K562 (cell line): ENCODE measurements around the gene RCL1. TPM values are rescaled to one million over a fixed set of nuclear protein-coding genes. Genes with fewer than 3 reads are reported as not detected.

Experiments
- CEBPG ChIP-seq, 3 experiments: fragments of 200-800 bp in 1 of 3; sonication (Bioruptor generic) in 1 of 3; sonication (generic) in 1 of 3; formaldehyde crosslinking in 1 of 3; IDR thresholded peaks in 2 of 3; conservative IDR thresholded peaks in 1 of 3; 2 replicates each; pipeline versions ENCODE4 v1.6.1 to v1.8.0; 2016 to 2022; ENCODE audit warnings: missing compliant biosample characterization in 2 of 3, missing genetic modification characterization in 2 of 3, mild to moderate bottlenecking in 1 of 3, missing genetic modification reagents in 1 of 3
- DPF2 ChIP-seq: fragments of 450-650 bp; IDR thresholded peaks from 2 replicates; pipeline ENCODE4 v1.6.1; 2016
- JUN ChIP-seq, 2 experiments: sonication (generic) in 1 of 2; formaldehyde crosslinking in 1 of 2; IDR thresholded peaks; 2 replicates each; pipeline versions ENCODE4 v1.6.1 to v1.8.0; 2012 to 2022; ENCODE audit warnings: borderline replicate concordance in 2 of 2, mild to moderate bottlenecking in 2 of 2, improper control_type of control experiment in 1 of 2, low read depth in 1 of 2, low read length in 1 of 2, missing genetic modification reagents in 1 of 2
- NR2C2 ChIP-seq, 2 experiments: fragments of 200-800 bp in 1 of 2; sonication (Bioruptor generic) in 1 of 2; sonication (generic) in 1 of 2; formaldehyde crosslinking in 1 of 2; IDR thresholded peaks; 2 replicates each; pipeline versions ENCODE4 v1.6.1 to v1.8.0; 2016 to 2022; ENCODE audit warnings: mild to moderate bottlenecking in 1 of 2, missing compliant biosample characterization in 1 of 2, missing genetic modification characterization in 1 of 2, missing genetic modification reagents in 1 of 2
- SRSF1 ChIP-seq: fragments of 200-400 bp; formaldehyde crosslinking; IDR thresholded peaks from 2 replicates; pipeline ENCODE4 v1.6.1; 2017; ENCODE audit warnings: mild to moderate bottlenecking, low read depth, low read length, moderate library complexity
- TCF3 ChIP-seq: sonication (generic); formaldehyde crosslinking; IDR thresholded peaks from 2 replicates; pipeline ENCODE4 v1.4.0; 2020; ENCODE audit warnings: mild to moderate bottlenecking, missing genetic modification reagents
- ZSCAN32 ChIP-seq: fragments of 450-650 bp; formaldehyde crosslinking; IDR thresholded peaks from 2 replicates; pipeline ENCODE4 v1.4.0; 2020; ENCODE audit warnings: mild to moderate bottlenecking, moderate library complexity
- polyA plus RNA-seq, 8 experiments: library from polyadenylated mRNA; depleted of rRNA in 4 of 8; stranded (reverse) in 5 of 8; unstranded in 3 of 8; fragments of >200 nt; fragmentation: Nextera tagmentation in 2 of 8; fragmentation: Illumina TruSeq in 1 of 8; extraction: Ambion mirVana in 2 of 8; extraction: Trizol in 1 of 8; gene quantifications; 2 replicates each; pipeline versions ENCODE4 v1.2.1 to v1.2.3, GENCODE V29; 2011 to 2014; ENCODE audit warnings: inconsistent platforms in 1 of 8, missing spikeins in 1 of 8
- total RNA-seq, 7 experiments: library from RNA; depleted of rRNA in 6 of 7; stranded (reverse); fragments of >200 nt in 6 of 7; fragmentation: Illumina TruSeq in 2 of 7; extraction: Trizol in 2 of 7; gene quantifications; 2 replicates each; pipeline versions ENCODE4 v1.2.1 to v1.2.3, GENCODE V29; 2011 to 2021; ENCODE audit warnings: low replicate concordance in 1 of 7
- TF ChIP-seq, protein P1 (sequence below), 2 experiments: fragments of 450-650 bp in 1 of 2; sonication (generic) in 1 of 2; formaldehyde crosslinking in 1 of 2; IDR thresholded peaks in 1 of 2; conservative IDR thresholded peaks in 1 of 2; 2 replicates each; pipeline versions ENCODE4 v1.6.1 to v1.8.1; 2016 to 2023; ENCODE audit warnings: mild to moderate bottlenecking in 2 of 2, moderate library complexity in 2 of 2, inconsistent platforms in 1 of 2, missing genetic modification reagents in 1 of 2

The RCL1 gene
- total and polyA plus RNA-seq, 9 of the 15 experiments (the other 6 are each of a cell fraction or from before 2014, with no cell fraction given) = 24.0 to 67.7 (median 38.6) TPM

DNA sequence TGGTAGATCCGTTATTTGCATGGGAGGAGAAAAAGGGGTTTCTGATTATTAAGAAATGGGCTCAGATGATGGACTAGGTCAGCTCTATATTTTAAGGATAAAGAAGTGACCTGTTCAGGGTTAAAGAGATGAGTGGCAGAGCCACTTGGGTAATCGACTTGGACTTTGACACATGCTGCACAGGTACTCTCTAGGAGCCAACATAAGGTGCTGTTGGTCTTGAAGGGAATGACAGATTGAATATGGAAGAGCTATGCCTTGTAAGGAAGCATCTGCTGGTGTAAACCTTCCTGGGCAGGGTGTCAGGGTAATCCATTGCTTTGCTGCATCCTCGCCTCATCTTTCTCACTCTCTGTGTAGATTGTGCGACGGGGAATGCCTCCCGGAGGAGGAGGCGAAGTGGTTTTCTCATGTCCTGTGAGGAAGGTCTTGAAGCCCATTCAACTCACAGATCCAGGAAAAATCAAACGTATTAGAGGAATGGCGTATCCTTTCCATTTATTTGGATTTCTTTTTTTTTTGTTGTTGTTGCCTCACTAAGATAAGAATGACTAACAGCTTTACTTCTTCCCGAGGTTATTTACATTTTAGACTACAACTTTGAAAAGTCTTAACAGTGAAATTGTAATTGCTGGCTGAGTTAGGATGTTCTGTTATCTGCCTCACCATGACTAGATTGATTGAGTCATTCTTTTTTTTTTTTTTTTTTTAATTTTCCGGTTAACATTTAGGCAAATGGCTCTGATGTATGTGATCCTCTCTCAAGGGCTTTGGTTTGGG lies 41.2 kb downstream of the RCL1 start (continued):
- TF ChIP-seq TCF3 (peak; percentile 13; the same call in 1 of the 2 replicates), SRSF1 (no peak), JUN (IDR thresholded peaks at IDR 0.05; ENCODE audit: borderline replicate concordance, low read depth, low read length) (0 out of 2 replicates have a peak, but pooled peaks have one; percentile 35), JUN (CRISPR knock-in tag; IDR thresholded peaks at IDR 0.05; ENCODE audit: borderline replicate concordance) (no peak), ZSCAN32 (CRISPR knock-in tag) (no peak), CEBPG (CRISPR knock-in tag; IDR thresholded peaks at IDR 0.05) (no peak), CEBPG (tag; conservative IDR thresholded peaks at IDR 0.05 in 1 of 2, IDR thresholded peaks at IDR 0.05 in 1 of 2) (peak in 1 of 2 experiments; percentile 53; a peak in 2 of 4 replicates), DPF2 (peak; percentile 40; the same call in 1 of the 2 replicates), NR2C2 (CRISPR knock-in tag; IDR thresholded peaks at IDR 0.05) (no peak), NR2C2 (tag; IDR thresholded peaks at IDR 0.05) (no peak)
- TF ChIP-seq, protein P1, sequence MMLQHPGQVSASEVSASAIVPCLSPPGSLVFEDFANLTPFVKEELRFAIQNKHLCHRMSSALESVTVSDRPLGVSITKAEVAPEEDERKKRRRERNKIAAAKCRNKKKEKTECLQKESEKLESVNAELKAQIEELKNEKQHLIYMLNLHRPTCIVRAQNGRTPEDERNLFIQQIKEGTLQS (IDR thresholded peaks at IDR 0.05) = peak; percentile 57
- TF ChIP-seq, protein P1 (CRISPR knock-in tag; conservative IDR thresholded peaks at IDR 0.05) = no peak
